ENCODE data around the gene ZC3H13. TPM values are rescaled to one million over a fixed set of nuclear protein-coding genes. Genes with fewer than 3 reads are reported as not detected.

ZC3H13 gene
- total and polyA plus RNA-seq, 2 of the 8 experiments (the other 6 are each of a cell fraction or from before 2014, with no cell fraction given): 5.1 to 57.8 TPM

GRCh38 chr13:45994752-45995151, 57.8 kb downstream of the ZC3H13 start:
- H3K18ac ChIP-seq (ENCODE audit: extremely low read depth, low read length): no peak overlapping the region
- H4K91ac ChIP-seq (replicated peaks; ENCODE audit: insufficient read length, low read length): no peak overlapping the region
- no peak overlapping the region for H3K27ac ChIP-seq (ENCODE audit: low read depth, low read length)
- no peak overlapping the region for H2AK5ac ChIP-seq (ENCODE audit: low read depth, low read length)
- WGBS, 2 experiments (ENCODE audit: extremely low coverage in 1 of 2, insufficient coverage in 1 of 2, insufficient read length in 1 of 2, insufficient replicate concordance in 2 of 2, low coverage in 1 of 2, low lambda C conversion rate in 2 of 2, missing lambda C conversion rate in 1 of 2): 95% methylated on average over 2 of the region's 2 CpGs; no CpG with 5 or more reads in 1 of the 2 experiments
- H3K4me2 ChIP-seq (ENCODE audit: insufficient read depth in 1 of 2, low read depth in 2 of 2, low read length in 2 of 2): no peak overlapping the region
- H2BK20ac ChIP-seq (ENCODE audit: low read length): no peak overlapping the region
- H3K23me2 ChIP-seq (ENCODE audit: low read depth, low read length): no peaks in the 10 kb centered on the region
- no peak overlapping the region for H3K9ac ChIP-seq (replicated peaks in 1 of 4; ENCODE audit: extremely low read depth in 1 of 4, low read depth in 3 of 4, low read length in 3 of 4)
- H3K56ac ChIP-seq (replicated peaks; ENCODE audit: insufficient read length, low read depth, low read length): no peak overlapping the region
- H2BK12ac ChIP-seq (ENCODE audit: low read depth, low read length): no peak overlapping the region
- peaks cover 0 to 18% (median 0%) of the 10 kb centered on the region in 4 experiments; a peak in 2 of 8 replicates for H3K36me3 ChIP-seq (ENCODE audit: control insufficient read depth in 2 of 4, insufficient read depth in 4 of 4, low read length in 3 of 4)
- H4K8ac ChIP-seq (ENCODE audit: extremely low read depth, insufficient read depth, low read length): no peak overlapping the region
- H4K5ac ChIP-seq (ENCODE audit: insufficient read length, low read depth, low read length): no peak overlapping the region
- no peak overlapping the region for H3K4ac ChIP-seq (replicated peaks; ENCODE audit: insufficient read length, low read depth, low read length)
- H2BK120ac ChIP-seq (replicated peaks; ENCODE audit: low read depth, low read length): no peak overlapping the region
- no peaks in the 10 kb centered on the region for H3K27me3 ChIP-seq (replicated peaks in 1 of 4; ENCODE audit: control insufficient read depth in 3 of 4, extremely low read depth in 1 of 4, insufficient read depth in 3 of 4, low read length in 3 of 4)
- H2BK15ac ChIP-seq (ENCODE audit: low read length): no peak overlapping the region
- no peak for DNase-seq (ENCODE audit: low read depth in 1 of 2, low spot score in 2 of 2)
- no peak overlapping the region for H3K14ac ChIP-seq (ENCODE audit: insufficient read length)
- H3K4me3 ChIP-seq (ENCODE audit: extremely low read depth in 1 of 4, insufficient read depth in 2 of 4, low read depth in 3 of 4, low read length in 4 of 4): no peak overlapping the region
- ChIA-PET CTCF (ENCODE audit: partially characterized antibody) (interaction anchor here (1.9 kb wide), 1 partner anchor 15 kb away, joined by 9 read pairs; no protein-coding TSS in a partner anchor), POLR2A (ENCODE audit: partially characterized antibody) (no interaction called here)
- no peaks in the 10 kb centered on the region for H3K79me2 ChIP-seq (ENCODE audit: control insufficient read depth in 1 of 2, insufficient read depth in 2 of 2, low read length in 2 of 2)
- H3K23ac ChIP-seq (ENCODE audit: insufficient read length): no peak overlapping the region
- H3K9me3 ChIP-seq (ENCODE audit: insufficient read depth in 2 of 2, low read depth in 1 of 2, low read length in 1 of 2): no peaks in the 10 kb centered on the region
- no peak overlapping the region for H2AFZ ChIP-seq (ENCODE audit: low read length)
- no peaks in the 10 kb centered on the region for H3K79me1 ChIP-seq (ENCODE audit: low read depth, low read length)
- H4K20me1 ChIP-seq (replicated peaks in 1 of 2; ENCODE audit: control insufficient read depth in 1 of 2, insufficient read depth in 2 of 2, low read length in 2 of 2): no peaks in the 10 kb centered on the region
- no peaks in the 10 kb centered on the region for H3K4me1 ChIP-seq (replicated peaks in 1 of 4; ENCODE audit: control insufficient read depth in 3 of 4, insufficient read depth in 4 of 4, low read length in 3 of 4)
- H2BK5ac ChIP-seq (ENCODE audit: low read depth, low read length): no peak overlapping the region
- no peak for FAIRE-seq
- no peak for TF ChIP-seq JUND (IDR thresholded peaks at IDR 0.05; ENCODE audit: low read length)
- no peak for TF ChIP-seq POU5F1 (IDR thresholded peaks at IDR 0.05; ENCODE audit: low read depth, low read length)
- no peak for TF ChIP-seq SP2 (IDR thresholded peaks at IDR 0.05; ENCODE audit: low read length)
- TF ChIP-seq CEBPB (IDR thresholded peaks at IDR 0.05; ENCODE audit: low read depth, low read length): no peak
- TF ChIP-seq NANOG (IDR thresholded peaks at IDR 0.05; ENCODE audit: insufficient read depth, low read depth, low read length, poor library complexity, severe bottlenecking): no peak
- TF ChIP-seq KDM4A (IDR thresholded peaks at IDR 0.05; ENCODE audit: low read depth, low read length, severe bottlenecking): no peak
- TF ChIP-seq GTF2F1 (IDR thresholded peaks at IDR 0.05; ENCODE audit: borderline replicate concordance, low read depth, low read length): no peak
- TF ChIP-seq SIRT6 (IDR thresholded peaks at IDR 0.05; ENCODE audit: low read length): no peak
- no peak for TF ChIP-seq BCL11A (IDR thresholded peaks at IDR 0.05; ENCODE audit: low read depth in 2 of 2, low read length in 2 of 2)
- no peak for TF ChIP-seq CHD1 (IDR thresholded peaks at IDR 0.05; ENCODE audit: low read depth, low read length)
- TF ChIP-seq SRF (IDR thresholded peaks at IDR 0.05; ENCODE audit: low read depth, low read length): no peak
- no peak for TF ChIP-seq ATF2 (IDR thresholded peaks at IDR 0.05; ENCODE audit: low read length)
- no peak for TF ChIP-seq EP300 (IDR thresholded peaks at IDR 0.05; ENCODE audit: borderline replicate concordance in 1 of 2, low read depth in 2 of 2, low read length in 2 of 2)

Measured in H1 (cell line).